ENCODE results near the gene C1QTNF12.

GRCh38 chr1:1270813-1271212, 24.3 kb upstream of the C1QTNF12 start:
- no peak for TF ChIP-seq CTCF (IDR thresholded peaks at IDR 0.05; ENCODE audit: poor library complexity, severe bottlenecking)
- no peak for TF ChIP-seq POLR2AphosphoS5 (IDR thresholded peaks at IDR 0.05)
- no peak for TF ChIP-seq EZH2 (IDR thresholded peaks at IDR 0.05; ENCODE audit: borderline replicate concordance, insufficient read depth, low read length, poor library complexity, severe bottlenecking)

Data from neural cell (in vitro differentiated cells).